ENCODE measurements around the gene SRSF10. TPM values are rescaled to one million over a fixed set of nuclear protein-coding genes. Genes with fewer than 3 reads are reported as not detected.

Gene SRSF10
- total RNA-seq (96.2 TPM), polyA plus RNA-seq (ENCODE audit: insufficient read depth, low read depth, low replicate concordance) (48.5 TPM)
- long read RNA-seq, donor 1, partial matches to known transcripts: 11 of 22 reads
- long read RNA-seq, donor 1, other reads (novel, unspliced or antisense): 5 of 22 reads
- long read RNA-seq, donor 2, transcript SRSF10-212 (3 exons, 790 nt): major isoform, 7 of 30 reads
- long read RNA-seq, donor 2, partial matches to known transcripts: 0 of 30 reads
- long read RNA-seq, donor 2, other reads (novel, unspliced or antisense): 18 of 30 reads
- long read RNA-seq, donor 3, transcript SRSF10-212 (3 exons, 790 nt): major isoform, 6 of 51 reads
- long read RNA-seq, donor 3, partial matches to known transcripts: 6 of 51 reads
- long read RNA-seq, donor 3, other reads (novel, unspliced or antisense): 36 of 51 reads
- long read RNA-seq, donor 4, transcript SRSF10-212 (3 exons, 790 nt): major isoform, 5 of 28 reads
- long read RNA-seq, donor 4, partial matches to known transcripts: 0 of 28 reads
- long read RNA-seq, donor 4, other reads (novel, unspliced or antisense): 21 of 28 reads
- long read RNA-seq, donor 5, partial matches to known transcripts: 0 of 2 reads
- long read RNA-seq, donor 5, other reads (novel, unspliced or antisense): 0 of 2 reads
- long read RNA-seq, donor 6, partial matches to known transcripts: 5 of 28 reads
- long read RNA-seq, donor 6, other reads (novel, unspliced or antisense): 20 of 28 reads
- long read RNA-seq, donor 7, partial matches to known transcripts: 2 of 29 reads
- long read RNA-seq, donor 7, other reads (novel, unspliced or antisense): 21 of 29 reads
- long read RNA-seq, donor 8, transcript SRSF10-212 (3 exons, 790 nt): major isoform, 11 of 59 reads
- long read RNA-seq, donor 8, partial matches to known transcripts: 37 of 59 reads
- long read RNA-seq, donor 8, other reads (novel, unspliced or antisense): 8 of 59 reads
- long read RNA-seq, donor 9, partial matches to known transcripts: 0 of 9 reads
- long read RNA-seq, donor 9, other reads (novel, unspliced or antisense): 5 of 9 reads
- long read RNA-seq, donor 10, transcript SRSF10-212 (3 exons, 790 nt): major isoform, 9 of 30 reads
- long read RNA-seq, donor 10, partial matches to known transcripts: 0 of 30 reads
- long read RNA-seq, donor 10, other reads (novel, unspliced or antisense): 18 of 30 reads

- peak; percentile 99 to 100 (median 100) for DNase-seq
- Histone ChIP-seq H3K36me3 (ENCODE audit: control insufficient read depth in 2 of 3, insufficient read depth in 3 of 3, low read length in 3 of 3) (no peaks in the 10 kb centered on the region), H3K9ac (ENCODE audit: low read length in 3 of 3) (peak within 1 kb of the TSS; percentile 80 to 95 (median 95)), H3K4me1 (ENCODE audit: control insufficient read depth in 2 of 3, insufficient read depth in 2 of 3, low read depth in 1 of 3, low read length in 3 of 3) (peaks cover 0 to 17% (median 13%) of the 10 kb centered on the region in 3 donors), H3K27me3 (ENCODE audit: control insufficient read depth, insufficient read depth, low read length) (no peaks in the 10 kb centered on the region), H3K27ac (ENCODE audit: low read depth in 2 of 2, low read length in 2 of 2) (peak within 1 kb of the TSS; percentile 98), H3K4me3 (ENCODE audit: low read length in 3 of 3) (peak within 1 kb of the TSS; percentile 69 to 92 (median 88)), H3K9me3 (ENCODE audit: control insufficient read depth in 2 of 3, insufficient read depth in 1 of 3, low read length in 3 of 3) (no peaks in the 10 kb centered on the region)
- no peak for FAIRE-seq
- intact Hi-C loops (cut with DNase I): no loop called here
- TF ChIP-seq, protein P1, sequence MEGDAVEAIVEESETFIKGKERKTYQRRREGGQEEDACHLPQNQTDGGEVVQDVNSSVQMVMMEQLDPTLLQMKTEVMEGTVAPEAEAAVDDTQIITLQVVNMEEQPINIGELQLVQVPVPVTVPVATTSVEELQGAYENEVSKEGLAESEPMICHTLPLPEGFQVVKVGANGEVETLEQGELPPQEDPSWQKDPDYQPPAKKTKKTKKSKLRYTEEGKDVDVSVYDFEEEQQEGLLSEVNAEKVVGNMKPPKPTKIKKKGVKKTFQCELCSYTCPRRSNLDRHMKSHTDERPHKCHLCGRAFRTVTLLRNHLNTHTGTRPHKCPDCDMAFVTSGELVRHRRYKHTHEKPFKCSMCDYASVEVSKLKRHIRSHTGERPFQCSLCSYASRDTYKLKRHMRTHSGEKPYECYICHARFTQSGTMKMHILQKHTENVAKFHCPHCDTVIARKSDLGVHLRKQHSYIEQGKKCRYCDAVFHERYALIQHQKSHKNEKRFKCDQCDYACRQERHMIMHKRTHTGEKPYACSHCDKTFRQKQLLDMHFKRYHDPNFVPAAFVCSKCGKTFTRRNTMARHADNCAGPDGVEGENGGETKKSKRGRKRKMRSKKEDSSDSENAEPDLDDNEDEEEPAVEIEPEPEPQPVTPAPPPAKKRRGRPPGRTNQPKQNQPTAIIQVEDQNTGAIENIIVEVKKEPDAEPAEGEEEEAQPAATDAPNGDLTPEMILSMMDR (IDR thresholded peaks at IDR 0.05; ENCODE audit: borderline replicate concordance, extremely low read depth, insufficient read depth): peak; percentile 47
Observed at GRCh38 chr1:23979881-23980727, at the start of gene SRSF10. Gene SRSF10, minus strand, starts transcription at chr1:23980327. Its CDS starts 72 bp downstream, at chr1:23980255.

- no peaks in the 10 kb centered on the region for H3K9me3 ChIP-seq (ENCODE audit: control insufficient read depth in 2 of 3, insufficient read depth in 1 of 3, low read length in 3 of 3)
- H3K4me1 ChIP-seq (ENCODE audit: control insufficient read depth in 2 of 3, insufficient read depth in 2 of 3, low read depth in 1 of 3, low read length in 3 of 3): no peaks in the 10 kb centered on the region
- FAIRE-seq (peak; percentile 97), DNase-seq (peak in 2 of 5 donors; percentile 61 to 79)
- no peak overlapping the region for H3K27ac ChIP-seq (ENCODE audit: low read depth in 2 of 2, low read length in 2 of 2)
- no peak overlapping the region for H3K4me3 ChIP-seq (ENCODE audit: low read length in 3 of 3)
- intact Hi-C loops (cut with DNase I): no loop called here
- H3K36me3 ChIP-seq (ENCODE audit: control insufficient read depth in 2 of 3, insufficient read depth in 3 of 3, low read length in 3 of 3): no peaks in the 10 kb centered on the region
- TF ChIP-seq, protein P1 (IDR thresholded peaks at IDR 0.05; ENCODE audit: borderline replicate concordance, extremely low read depth, insufficient read depth): peak; percentile 68
- H3K9ac ChIP-seq (ENCODE audit: low read length in 3 of 3): no peak overlapping the region
- no peaks in the 10 kb centered on the region for H3K27me3 ChIP-seq (ENCODE audit: control insufficient read depth, insufficient read depth, low read length)
Observed at GRCh38 chr1:24027838-24028468, 47.8 kb upstream of the SRSF10 start.
